HFF-Myc (cell line): ENCODE results near the gene RIPK1.

Experiments
- DNase-seq: peaks from one replicate; pipeline ENCODE4 v3.0.0-alpha.2; 2011; ENCODE audit warnings: low read depth; ENCODE audit errors: extremely low read depth
- H3K4me3 ChIP-seq: replicated peaks from 2 replicates; pipeline ENCODE4 v1.5.1; 2011; ENCODE audit warnings: low read depth, mild to moderate bottlenecking, control low read depth, low read length
- TF ChIP-seq, protein P1 (sequence below): IDR thresholded peaks from 2 replicates; pipeline ENCODE4 v1.5.1; 2012; ENCODE audit warnings: mild to moderate bottlenecking, low read depth, low read length, control low read depth; ENCODE audit errors: missing control alignments

RIPK1 gene

GRCh38 chr6:3088968-3089367, 20.7 kb downstream of the RIPK1 start:
- no peak overlapping the region for H3K4me3 ChIP-seq
- TF ChIP-seq, protein P1, sequence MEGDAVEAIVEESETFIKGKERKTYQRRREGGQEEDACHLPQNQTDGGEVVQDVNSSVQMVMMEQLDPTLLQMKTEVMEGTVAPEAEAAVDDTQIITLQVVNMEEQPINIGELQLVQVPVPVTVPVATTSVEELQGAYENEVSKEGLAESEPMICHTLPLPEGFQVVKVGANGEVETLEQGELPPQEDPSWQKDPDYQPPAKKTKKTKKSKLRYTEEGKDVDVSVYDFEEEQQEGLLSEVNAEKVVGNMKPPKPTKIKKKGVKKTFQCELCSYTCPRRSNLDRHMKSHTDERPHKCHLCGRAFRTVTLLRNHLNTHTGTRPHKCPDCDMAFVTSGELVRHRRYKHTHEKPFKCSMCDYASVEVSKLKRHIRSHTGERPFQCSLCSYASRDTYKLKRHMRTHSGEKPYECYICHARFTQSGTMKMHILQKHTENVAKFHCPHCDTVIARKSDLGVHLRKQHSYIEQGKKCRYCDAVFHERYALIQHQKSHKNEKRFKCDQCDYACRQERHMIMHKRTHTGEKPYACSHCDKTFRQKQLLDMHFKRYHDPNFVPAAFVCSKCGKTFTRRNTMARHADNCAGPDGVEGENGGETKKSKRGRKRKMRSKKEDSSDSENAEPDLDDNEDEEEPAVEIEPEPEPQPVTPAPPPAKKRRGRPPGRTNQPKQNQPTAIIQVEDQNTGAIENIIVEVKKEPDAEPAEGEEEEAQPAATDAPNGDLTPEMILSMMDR: no peak
- no peak for DNase-seq

- TF ChIP-seq, protein P1: no peak
- H3K4me3 ChIP-seq: no peak overlapping the region
- no peak for DNase-seq
Observed at GRCh38 chr6:3090013-3090412, 21.7 kb downstream of the RIPK1 start.

DNA sequence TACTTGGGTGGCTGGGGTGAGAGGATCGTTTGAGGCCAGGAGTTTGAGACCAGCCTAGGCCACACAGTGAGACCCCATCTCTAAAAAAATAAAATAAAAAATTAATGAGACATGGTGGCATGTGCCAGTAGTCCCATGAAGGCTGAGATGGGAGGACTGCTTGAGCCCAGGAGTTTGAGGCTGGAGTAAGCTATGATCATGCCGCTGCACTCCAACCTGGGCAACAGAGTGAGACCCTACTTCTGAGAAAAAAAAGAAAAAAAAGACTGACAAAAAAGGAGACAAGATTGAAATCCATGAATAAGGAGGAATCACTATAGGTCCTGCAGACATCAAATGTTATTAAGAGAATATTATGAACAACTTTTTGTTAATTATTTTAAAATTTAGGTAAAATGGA, 26.5 kb downstream of the RIPK1 start:
- DNase-seq: no peak
- TF ChIP-seq, protein P1: no peak
- H3K4me3 ChIP-seq: no peak overlapping the region

GRCh38 chr6:3102875-3103274, 34.6 kb downstream of the RIPK1 start:
- no peak overlapping the region for H3K4me3 ChIP-seq
- TF ChIP-seq, protein P1: no peak
- no peak for DNase-seq

GRCh38 chr6:3108746-3109414, 40.6 kb downstream of the RIPK1 start:
- TF ChIP-seq, protein P1: no peak
- no peak for DNase-seq
- H3K4me3 ChIP-seq: no peak overlapping the region

- no peak for DNase-seq
- H3K4me3 ChIP-seq: no peak overlapping the region
- TF ChIP-seq, protein P1: no peak
Observed at GRCh38 chr6:3109761-3110160, 41.5 kb downstream of the RIPK1 start.

DNA sequence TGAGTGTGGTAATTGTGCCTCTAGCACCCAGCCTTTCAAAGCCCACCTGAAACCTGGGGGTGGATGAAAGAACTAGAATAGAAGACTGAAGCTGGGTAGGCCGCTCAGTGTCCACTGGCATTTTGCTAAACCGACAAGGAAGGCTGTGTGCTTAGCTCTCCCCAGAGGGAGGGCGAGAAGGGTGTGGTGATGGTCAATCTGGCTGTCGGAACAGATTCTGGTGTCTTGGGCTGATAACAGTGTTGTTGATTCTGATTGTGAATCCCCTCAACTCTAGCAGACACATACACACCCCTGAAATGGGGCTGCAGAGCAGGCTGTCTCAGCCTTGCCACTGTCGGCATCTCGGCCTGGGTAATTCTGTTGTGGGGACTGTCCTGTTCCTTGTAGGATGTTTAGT, 46.1 kb downstream of the RIPK1 start:
- no peak for DNase-seq
- TF ChIP-seq, protein P1: no peak

More for the DNA sequence above, 46.1 kb downstream of the RIPK1 start:
- H3K4me3 ChIP-seq: no peak overlapping the region
